Thyroid gland (tissue), 4 donors: Measurements from ENCODE around the gene PNKD. TPM values are rescaled to one million over a fixed set of nuclear protein-coding genes. Genes with fewer than 3 reads are reported as not detected.
A peak's percentile ranks its signal among the peaks of the same experiment; 100 is the strongest.

Source experiments
- DNase-seq, 2 donors: peaks; one replicate each; pipeline ENCODE4 v3.0.0-alpha.2; 2019
- H3K27ac ChIP-seq, 3 donors: fragments of 200-600 bp; sonication (generic); 1 replicate in 2 of 3; 2 replicates in 1 of 3; pipeline ENCODE4 v1.5.1; 2016 to 2019; ENCODE audit warnings: mild to moderate bottlenecking in 1 of 3, moderate library complexity in 1 of 3
- H3K27me3 ChIP-seq: fragments of 200-600 bp; sonication (generic); one replicate; pipeline ENCODE4 v1.5.1; 2019
- H3K36me3 ChIP-seq, 2 donors: fragments of 200-600 bp; sonication (generic); one replicate each; pipeline ENCODE4 v1.5.1; 2016 to 2019
- H3K4me1 ChIP-seq, 2 donors: fragments of 200-600 bp; sonication (generic); one replicate each; pipeline ENCODE4 v1.5.1; 2017 to 2019
- H3K4me3 ChIP-seq, 3 donors: fragments of 200-600 bp; sonication (generic); replicated peaks in 1 of 3; 1 replicate in 2 of 3; 2 replicates in 1 of 3; pipeline ENCODE4 v1.5.1; 2016; ENCODE audit warnings: mild to moderate bottlenecking in 1 of 3
- H3K9me3 ChIP-seq: fragments of 200-600 bp; sonication (generic); one replicate; pipeline ENCODE4 v1.5.1; 2017
- CTCF ChIP-seq, 6 experiments: fragments of 200-600 bp in 3 of 6; fragments of 450-650 bp in 3 of 6; sonication (generic) in 3 of 6; IDR thresholded peaks; one replicate each; pipeline ENCODE4 v1.5.1; 2016 to 2019; ENCODE audit warnings: antibody characterized with exemption in 6 of 6, mild to moderate bottlenecking in 2 of 6, inconsistent platforms in 1 of 6, moderate library complexity in 1 of 6
- POLR2A ChIP-seq, 2 donors: fragments of 450-650 bp; IDR thresholded peaks; one replicate each; pipeline ENCODE4 v1.6.1; 2017; ENCODE audit warnings: antibody characterized with exemption in 2 of 2, mild to moderate bottlenecking in 2 of 2, moderate library complexity in 1 of 2
- WGBS, 2 donors: methylation state at CpG; one replicate each; pipeline ENCODE4 v1.1.5; 2017; 5-methylcytosine and 5-hydroxymethylcytosine counted together
- intact Hi-C: fragments of 100-400 bp; cut with DNase I; formaldehyde crosslinking; loops from one replicate; pipeline ENCODE4 v1.15.1; 2023
- total RNA-seq, 4 donors: library from RNA; depleted of rRNA; stranded (reverse); fragments of >200 nt; gene quantifications; one replicate each; pipeline ENCODE4 v1.2.3, GENCODE V29; 2016

The PNKD gene
- total RNA-seq, 4 donors from 2014 or later = 57.0 to 110 (median 81.8) TPM

DNA sequence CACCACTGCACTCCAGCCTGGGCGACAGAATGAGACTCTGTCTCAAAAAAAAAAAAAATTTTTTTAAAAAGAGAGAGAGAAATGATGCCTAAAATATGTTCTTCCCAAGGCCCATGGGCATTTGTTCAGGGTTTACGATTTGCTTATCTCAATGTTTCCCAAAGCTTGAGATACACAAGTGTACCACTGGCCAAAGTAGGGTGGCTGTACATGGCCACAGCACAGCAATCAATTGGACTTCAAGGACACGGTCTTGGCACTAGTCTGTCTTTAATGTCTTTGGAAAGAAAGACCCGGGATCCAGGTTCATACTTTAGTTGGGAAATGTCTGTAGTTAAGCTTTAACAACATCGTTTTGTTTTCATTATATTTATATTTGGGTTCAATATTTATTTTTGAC, 76.9 kb downstream of the PNKD start:
- no peaks in the 10 kb centered on the region for H3K4me1 ChIP-seq
- H3K9me3 ChIP-seq = no peaks in the 10 kb centered on the region
- TF ChIP-seq CTCF (IDR thresholded peaks at IDR 0.05) = no peak
- TF ChIP-seq POLR2A (IDR thresholded peaks at IDR 0.05) = no peak
- H3K36me3 ChIP-seq = peaks cover 0 to 8% of the 10 kb centered on the region in 2 donors
- no peak overlapping the region for H3K27ac ChIP-seq
- intact Hi-C loops = no loop called here
- H3K4me3 ChIP-seq = no peak overlapping the region
- no peaks in the 10 kb centered on the region for H3K27me3 ChIP-seq
- 96 to 97% methylated on average over 5 of the region's 5 CpGs for WGBS, 2 donors
- no peak for DNase-seq

GRCh38 chr2:218354045-218354444, 83.7 kb downstream of the PNKD start:
- intact Hi-C loops = no loop called here
- WGBS, 2 donors = 92 to 98% methylated on average over 14 of the region's 14 CpGs
- H3K36me3 ChIP-seq = no peaks in the 10 kb centered on the region
- DNase-seq = no peak
- peaks cover 31 to 48% of the 10 kb centered on the region in 2 donors for H3K4me1 ChIP-seq
- H3K9me3 ChIP-seq = no peaks in the 10 kb centered on the region
- TF ChIP-seq CTCF (IDR thresholded peaks at IDR 0.05) (no peak), POLR2A (IDR thresholded peaks at IDR 0.05) (no peak)
- no peaks in the 10 kb centered on the region for H3K27me3 ChIP-seq
- H3K27ac ChIP-seq = peak overlapping the region; percentile 32 to 62 (median 55)
- no peak overlapping the region for H3K4me3 ChIP-seq

DNA sequence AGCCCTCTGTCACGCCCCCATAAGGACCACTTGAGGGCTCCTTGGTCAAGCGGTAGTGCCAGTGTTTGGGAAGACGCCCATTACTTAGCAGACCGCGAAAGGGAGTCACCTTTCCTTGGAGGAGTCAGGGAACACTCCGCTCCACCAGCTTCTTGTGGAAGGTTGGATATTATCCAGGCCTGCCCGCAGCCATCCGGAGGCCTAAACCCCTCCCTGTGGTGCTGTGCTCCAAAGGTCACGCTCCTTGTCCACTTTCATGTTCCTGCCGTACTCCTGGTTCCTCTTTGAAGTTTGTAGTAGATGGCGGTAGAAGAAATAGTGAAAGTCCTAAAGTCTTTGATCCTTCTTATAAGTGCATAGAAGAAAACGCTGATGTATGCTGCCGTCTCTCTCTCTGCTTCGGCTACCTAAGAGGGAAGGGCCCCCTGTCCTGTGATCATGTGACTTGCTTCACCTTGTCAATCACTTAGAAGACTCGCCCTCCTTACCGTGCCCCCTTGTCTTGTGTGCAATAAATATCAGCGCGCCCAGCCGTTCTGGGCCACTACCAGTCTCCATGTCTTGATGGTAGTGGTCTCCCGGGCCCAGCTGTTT, 84.6 kb downstream of the PNKD start:
- Histone ChIP-seq H3K36me3 (no peaks in the 10 kb centered on the region), H3K27me3 (no peaks in the 10 kb centered on the region), H3K9me3 (no peaks in the 10 kb centered on the region), H3K4me1 (peaks cover 39 to 57% of the 10 kb centered on the region in 2 donors), H3K4me3 (no peak overlapping the region), H3K27ac (peak overlapping the region; percentile 80 to 92 (median 84))
- TF ChIP-seq POLR2A (IDR thresholded peaks at IDR 0.05) (no peak), CTCF (IDR thresholded peaks at IDR 0.05) (no peak)
- WGBS, 2 donors = 35 to 40% methylated on average over 20 of the region's 20 CpGs
- intact Hi-C loops = no loop called here
- DNase-seq = peak; percentile 97

DNA sequence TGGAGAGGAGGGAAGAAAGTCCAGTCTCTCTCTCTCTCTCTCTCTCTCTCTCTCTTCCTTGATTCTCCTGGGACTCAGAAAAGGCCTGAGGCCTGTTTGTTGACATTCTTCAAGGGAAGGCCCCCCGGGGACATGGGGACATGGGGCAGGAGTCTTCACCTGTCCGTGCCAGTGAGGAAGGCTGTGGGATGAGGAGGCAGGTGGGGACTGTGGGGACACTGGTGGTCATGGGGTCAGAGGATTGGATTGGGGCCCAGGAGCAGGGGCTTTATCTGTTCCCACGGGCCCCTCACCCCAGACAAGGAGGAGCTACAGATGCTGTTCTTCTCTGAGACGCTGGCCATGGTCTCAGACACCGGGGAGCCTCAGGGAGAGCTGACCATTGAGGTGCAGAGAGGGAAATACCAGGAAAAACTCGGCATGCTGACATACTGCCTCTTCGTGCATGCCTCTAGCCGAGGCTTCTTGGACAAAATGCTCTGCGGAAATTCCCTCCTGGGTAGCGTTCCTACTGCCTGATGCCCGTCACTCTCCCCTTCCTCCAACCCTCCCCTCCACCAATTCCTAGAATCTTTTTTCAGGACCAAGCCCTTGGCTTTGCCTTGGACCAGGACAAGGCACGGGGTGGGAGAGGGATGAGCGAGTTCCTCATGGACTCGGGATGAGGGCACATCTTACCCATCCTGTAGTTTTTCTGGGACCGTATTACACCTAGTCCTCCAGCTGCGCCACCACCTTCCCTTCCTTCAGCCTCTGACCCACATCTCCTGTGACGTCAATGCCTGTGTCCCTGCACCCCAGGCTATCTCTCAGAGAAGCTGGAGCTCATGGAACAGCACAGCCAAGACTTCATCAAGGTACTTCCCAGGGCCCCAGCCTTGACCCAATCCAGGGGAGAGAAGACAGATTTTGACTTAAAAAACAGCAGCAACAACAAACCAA, 87.2 kb downstream of the PNKD start:
- 45 to 48% methylated on average over 17 of the region's 17 CpGs for WGBS, 2 donors
- Histone ChIP-seq H3K36me3 (no peaks in the 10 kb centered on the region), H3K27me3 (no peaks in the 10 kb centered on the region), H3K4me1 (peaks cover 49 to 72% of the 10 kb centered on the region in 2 donors), H3K4me3 (peak overlapping the region in 1 of 3 donors; percentile 17), H3K9me3 (no peaks in the 10 kb centered on the region), H3K27ac (peak overlapping the region; percentile 80 to 92 (median 80))
- TF ChIP-seq CTCF (IDR thresholded peaks at IDR 0.05) (no peak), POLR2A (IDR thresholded peaks at IDR 0.05) (no peak)
- DNase-seq = peak in 1 of 2 donors; percentile 45
- intact Hi-C loops = no loop called here

DNA sequence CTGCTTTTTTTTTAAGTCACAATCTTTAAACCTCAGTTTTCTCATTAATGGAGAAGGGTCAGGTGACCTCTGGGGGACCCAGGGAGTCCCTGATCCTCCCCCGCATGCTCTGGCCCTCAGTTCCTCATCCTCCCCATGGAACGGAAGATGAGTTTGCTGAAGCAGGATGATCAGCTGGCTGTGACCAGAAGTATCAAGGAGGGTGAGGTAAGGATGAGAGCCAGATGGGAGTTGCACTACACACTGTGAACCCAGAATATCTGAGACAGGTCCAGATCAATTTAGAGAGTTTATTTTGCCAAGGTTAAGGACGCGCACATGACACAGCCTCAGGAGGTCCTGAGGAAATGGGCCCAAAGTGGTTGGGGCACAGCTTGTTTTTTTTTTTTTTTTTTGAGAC, 90.1 kb downstream of the PNKD start:
- peak overlapping the region; percentile 80 to 92 (median 80) for H3K27ac ChIP-seq
- WGBS, 2 donors = 30 to 36% methylated on average over 4 of the region's 4 CpGs
- H3K36me3 ChIP-seq = no peaks in the 10 kb centered on the region
- H3K4me3 ChIP-seq = no peak overlapping the region
- H3K4me1 ChIP-seq = peaks cover 51 to 79% of the 10 kb centered on the region in 2 donors
- peak in 1 of 2 donors; percentile 15 for TF ChIP-seq POLR2A (IDR thresholded peaks at IDR 0.05)
- TF ChIP-seq CTCF (IDR thresholded peaks at IDR 0.05) = no peak
- H3K27me3 ChIP-seq = no peaks in the 10 kb centered on the region
- peak; percentile 73 to 80 for DNase-seq
- intact Hi-C loops = no loop called here
- no peaks in the 10 kb centered on the region for H3K9me3 ChIP-seq
